ENCODE results near the gene NUP42. TPM values are rescaled to one million over a fixed set of nuclear protein-coding genes. Genes with fewer than 3 reads are reported as not detected.

The NUP42 gene
- total and polyA plus RNA-seq, 2 of the 13 experiments (the other 11 are each of a cell fraction or from before 2014, with no cell fraction given): 32.0 to 51.5 TPM

DNA sequence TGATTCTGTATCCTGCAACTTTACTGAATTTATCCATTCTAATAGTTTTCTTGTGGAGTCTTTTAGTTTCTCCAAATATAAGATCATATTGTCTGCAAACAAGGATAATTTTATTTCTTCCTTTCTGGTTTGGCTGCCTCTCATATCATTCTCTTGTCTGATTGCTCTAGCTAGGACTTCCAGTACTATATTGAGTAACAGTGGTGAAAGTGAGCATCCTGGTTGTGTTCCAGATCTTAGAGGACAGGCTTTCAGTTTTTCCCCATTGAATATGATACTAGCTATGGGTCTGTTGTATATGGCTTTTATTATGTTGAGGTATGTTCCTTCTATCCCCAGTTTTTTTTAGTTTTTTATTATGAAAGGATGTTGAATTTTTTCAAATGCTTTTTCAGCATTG, 48.1 kb upstream of the NUP42 start:
- FAIRE-seq (no peak), ATAC-seq (no peak), DNase-seq (ENCODE audit: low spot score) (no peak)
- Histone ChIP-seq H3K27me3 (ENCODE audit: control insufficient read depth in 1 of 2, insufficient read depth in 2 of 2, low read length in 2 of 2) (no peaks in the 10 kb centered on the region), H3K36me3 (replicated peaks in 1 of 2; ENCODE audit: control insufficient read depth in 1 of 2, insufficient read depth in 2 of 2, low read length in 2 of 2) (no peaks in the 10 kb centered on the region; a peak in 1 of 5 replicates), H2AFZ (ENCODE audit: low read length) (no peak overlapping the region), H3K4me2 (ENCODE audit: low read depth, low read length) (no peak overlapping the region), H3K79me2 (ENCODE audit: insufficient read depth, low read length) (no peaks in the 10 kb centered on the region), H3K4me3 (replicated peaks in 1 of 3; ENCODE audit: insufficient read depth in 1 of 3, low read depth in 2 of 3, low read length in 3 of 3) (no peak overlapping the region), H3K9ac (ENCODE audit: insufficient read depth, low read depth, low read length) (no peak overlapping the region), H3K27ac (ENCODE audit: extremely low read length, insufficient read depth, low read length) (no peak overlapping the region), H4K20me1 (ENCODE audit: insufficient read depth, low read length) (no peaks in the 10 kb centered on the region), H3K4me1 (ENCODE audit: insufficient read depth, low read length) (peaks cover 9% of the 10 kb centered on the region), H3K9me3 (ENCODE audit: low read length) (no peaks in the 10 kb centered on the region)
- no TSS peak for BruUV-seq (replicated peaks)
- intact Hi-C loops (cut with micrococcal nuclease; ENCODE audit: unreplicated experiment) (no loop called here), in situ Hi-C loops (cut with HindIII; ENCODE audit: extremely low pct_ligation_motif_present, low pct_unique_long_range_greater_than_20kb) (no loop called here)
- ChIA-PET CTCF (ENCODE audit: low intra/inter-chr PET ratio, low total read pairs) (no interaction called here), POLR2A (no interaction called here)
- TF ChIP-seq MBNL3 (CRISPR knock-in tag; conservative IDR thresholded peaks at IDR 0.05) (no peak), ZNF713 (CRISPR knock-in tag; IDR thresholded peaks at IDR 0.05) (no peak), TBX3 (IDR thresholded peaks at IDR 0.05; ENCODE audit: borderline replicate concordance) (no peak)

DNA sequence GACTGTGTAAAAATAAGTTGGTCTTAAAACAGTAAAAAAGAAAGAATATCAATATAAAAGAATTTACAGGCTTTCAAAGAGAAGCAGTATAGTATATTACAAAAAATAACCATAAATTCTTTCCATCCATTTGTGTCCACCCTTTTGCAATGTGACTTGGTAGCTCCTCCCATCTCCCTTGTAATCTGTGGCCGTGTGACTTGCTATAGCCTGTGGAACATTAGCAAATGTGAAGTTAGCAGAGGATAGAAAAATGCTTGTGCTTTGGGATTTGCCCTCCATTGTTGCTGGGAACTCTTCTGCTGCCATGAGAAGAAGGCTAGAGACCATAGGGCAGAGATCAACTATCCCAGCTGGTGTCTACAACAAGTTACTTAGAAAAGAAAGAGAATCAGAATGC, 46.1 kb upstream of the NUP42 start:
- Histone ChIP-seq H3K27me3 (ENCODE audit: control insufficient read depth in 1 of 2, insufficient read depth in 2 of 2, low read length in 2 of 2) (no peaks in the 10 kb centered on the region), H3K36me3 (replicated peaks in 1 of 2; ENCODE audit: control insufficient read depth in 1 of 2, insufficient read depth in 2 of 2, low read length in 2 of 2) (no peaks in the 10 kb centered on the region), H3K4me1 (ENCODE audit: insufficient read depth, low read length) (no peaks in the 10 kb centered on the region), H3K9ac (ENCODE audit: insufficient read depth, low read depth, low read length) (no peak overlapping the region), H4K20me1 (ENCODE audit: insufficient read depth, low read length) (no peaks in the 10 kb centered on the region), H3K79me2 (ENCODE audit: insufficient read depth, low read length) (no peaks in the 10 kb centered on the region), H3K4me3 (replicated peaks in 1 of 3; ENCODE audit: insufficient read depth in 1 of 3, low read depth in 2 of 3, low read length in 3 of 3) (no peak overlapping the region), H3K9me3 (ENCODE audit: low read length) (no peaks in the 10 kb centered on the region), H2AFZ (ENCODE audit: low read length) (no peak overlapping the region), H3K4me2 (ENCODE audit: low read depth, low read length) (no peak overlapping the region), H3K27ac (ENCODE audit: extremely low read length, insufficient read depth, low read length) (no peak overlapping the region)
- FAIRE-seq (no peak), ATAC-seq (no peak), DNase-seq (ENCODE audit: low spot score) (no peak)
- WGBS (ENCODE audit: low lambda C conversion rate): 93% methylated on average over 1 of the region's 1 CpG
- no TSS peak for BruUV-seq (replicated peaks)
- intact Hi-C loops (cut with micrococcal nuclease; ENCODE audit: unreplicated experiment): no loop called here
- in situ Hi-C loops (cut with HindIII; ENCODE audit: extremely low pct_ligation_motif_present, low pct_unique_long_range_greater_than_20kb): no loop called here
- ChIA-PET CTCF (ENCODE audit: low intra/inter-chr PET ratio, low total read pairs) (no interaction called here), POLR2A (no interaction called here)
- no peak for TF ChIP-seq ZMYM3 (CRISPR knock-in tag; IDR thresholded peaks at IDR 0.05)
- no peak for TF ChIP-seq RBAK (CRISPR knock-in tag; IDR thresholded peaks at IDR 0.05)
- no peak for TF ChIP-seq GPN1 (CRISPR knock-in tag; IDR thresholded peaks at IDR 0.05; ENCODE audit: borderline replicate concordance)
- no peak for TF ChIP-seq ZNF460 (CRISPR knock-in tag; IDR thresholded peaks at IDR 0.05; ENCODE audit: borderline replicate concordance)
- no peak for TF ChIP-seq HOXA7 (CRISPR knock-in tag; IDR thresholded peaks at IDR 0.05)
- TF ChIP-seq NRL (CRISPR knock-in tag; IDR thresholded peaks at IDR 0.05; ENCODE audit: borderline replicate concordance): no peak
- TF ChIP-seq, protein P1, sequence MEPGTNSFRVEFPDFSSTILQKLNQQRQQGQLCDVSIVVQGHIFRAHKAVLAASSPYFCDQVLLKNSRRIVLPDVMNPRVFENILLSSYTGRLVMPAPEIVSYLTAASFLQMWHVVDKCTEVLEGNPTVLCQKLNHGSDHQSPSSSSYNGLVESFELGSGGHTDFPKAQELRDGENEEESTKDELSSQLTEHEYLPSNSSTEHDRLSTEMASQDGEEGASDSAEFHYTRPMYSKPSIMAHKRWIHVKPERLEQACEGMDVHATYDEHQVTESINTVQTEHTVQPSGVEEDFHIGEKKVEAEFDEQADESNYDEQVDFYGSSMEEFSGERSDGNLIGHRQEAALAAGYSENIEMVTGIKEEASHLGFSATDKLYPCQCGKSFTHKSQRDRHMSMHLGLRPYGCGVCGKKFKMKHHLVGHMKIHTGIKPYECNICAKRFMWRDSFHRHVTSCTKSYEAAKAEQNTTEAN (CRISPR knock-in tag; conservative IDR thresholded peaks at IDR 0.05): no peak
- TF ChIP-seq, protein P2, sequence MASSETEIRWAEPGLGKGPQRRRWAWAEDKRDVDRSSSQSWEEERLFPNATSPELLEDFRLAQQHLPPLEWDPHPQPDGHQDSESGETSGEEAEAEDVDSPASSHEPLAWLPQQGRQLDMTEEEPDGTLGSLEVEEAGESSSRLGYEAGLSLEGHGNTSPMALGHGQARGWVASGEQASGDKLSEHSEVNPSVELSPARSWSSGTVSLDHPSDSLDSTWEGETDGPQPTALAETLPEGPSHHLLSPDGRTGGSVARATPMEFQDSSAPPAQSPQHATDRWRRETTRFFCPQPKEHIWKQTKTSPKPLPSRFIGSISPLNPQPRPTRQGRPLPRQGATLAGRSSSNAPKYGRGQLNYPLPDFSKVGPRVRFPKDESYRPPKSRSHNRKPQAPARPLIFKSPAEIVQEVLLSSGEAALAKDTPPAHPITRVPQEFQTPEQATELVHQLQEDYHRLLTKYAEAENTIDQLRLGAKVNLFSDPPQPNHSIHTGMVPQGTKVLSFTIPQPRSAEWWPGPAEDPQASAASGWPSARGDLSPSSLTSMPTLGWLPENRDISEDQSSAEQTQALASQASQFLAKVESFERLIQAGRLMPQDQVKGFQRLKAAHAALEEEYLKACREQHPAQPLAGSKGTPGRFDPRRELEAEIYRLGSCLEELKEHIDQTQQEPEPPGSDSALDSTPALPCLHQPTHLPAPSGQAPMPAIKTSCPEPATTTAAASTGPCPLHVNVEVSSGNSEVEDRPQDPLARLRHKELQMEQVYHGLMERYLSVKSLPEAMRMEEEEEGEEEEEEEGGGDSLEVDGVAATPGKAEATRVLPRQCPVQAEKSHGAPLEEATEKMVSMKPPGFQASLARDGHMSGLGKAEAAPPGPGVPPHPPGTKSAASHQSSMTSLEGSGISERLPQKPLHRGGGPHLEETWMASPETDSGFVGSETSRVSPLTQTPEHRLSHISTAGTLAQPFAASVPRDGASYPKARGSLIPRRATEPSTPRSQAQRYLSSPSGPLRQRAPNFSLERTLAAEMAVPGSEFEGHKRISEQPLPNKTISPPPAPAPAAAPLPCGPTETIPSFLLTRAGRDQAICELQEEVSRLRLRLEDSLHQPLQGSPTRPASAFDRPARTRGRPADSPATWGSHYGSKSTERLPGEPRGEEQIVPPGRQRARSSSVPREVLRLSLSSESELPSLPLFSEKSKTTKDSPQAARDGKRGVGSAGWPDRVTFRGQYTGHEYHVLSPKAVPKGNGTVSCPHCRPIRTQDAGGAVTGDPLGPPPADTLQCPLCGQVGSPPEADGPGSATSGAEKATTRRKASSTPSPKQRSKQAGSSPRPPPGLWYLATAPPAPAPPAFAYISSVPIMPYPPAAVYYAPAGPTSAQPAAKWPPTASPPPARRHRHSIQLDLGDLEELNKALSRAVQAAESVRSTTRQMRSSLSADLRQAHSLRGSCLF (CRISPR knock-in tag; IDR thresholded peaks at IDR 0.05; ENCODE audit: borderline replicate concordance): no peak
- TF ChIP-seq, protein P3, sequence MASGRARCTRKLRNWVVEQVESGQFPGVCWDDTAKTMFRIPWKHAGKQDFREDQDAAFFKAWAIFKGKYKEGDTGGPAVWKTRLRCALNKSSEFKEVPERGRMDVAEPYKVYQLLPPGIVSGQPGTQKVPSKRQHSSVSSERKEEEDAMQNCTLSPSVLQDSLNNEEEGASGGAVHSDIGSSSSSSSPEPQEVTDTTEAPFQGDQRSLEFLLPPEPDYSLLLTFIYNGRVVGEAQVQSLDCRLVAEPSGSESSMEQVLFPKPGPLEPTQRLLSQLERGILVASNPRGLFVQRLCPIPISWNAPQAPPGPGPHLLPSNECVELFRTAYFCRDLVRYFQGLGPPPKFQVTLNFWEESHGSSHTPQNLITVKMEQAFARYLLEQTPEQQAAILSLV (CRISPR knock-in tag; IDR thresholded peaks at IDR 0.05; ENCODE audit: borderline replicate concordance): no peak
- TF ChIP-seq ZSCAN9 (CRISPR knock-in tag; IDR thresholded peaks at IDR 0.05; ENCODE audit: borderline replicate concordance): no peak

Measured in HepG2 (cell line).